ENCODE measurements around the gene HBQ1.

Gene HBQ1

GRCh38 chr16:140175-140857 lies 39.9 kb upstream of the HBQ1 start:
- no peak overlapping the region for H3K4me3 ChIP-seq (ENCODE audit: low read depth, low read length)
- no peaks in the 10 kb centered on the region for H3K27me3 ChIP-seq (replicated peaks)
- TF ChIP-seq CTCF (IDR thresholded peaks at IDR 0.05; ENCODE audit: low read depth, low read length, missing control alignments), result no peak
- no peak overlapping the region for H3K27ac ChIP-seq
- no peak for DNase-seq
- in situ Hi-C loops (cut with HindIII; ENCODE audit: low pct_ligation_motif_present, low sequenced_read_pairs), result no loop called here
- H3K36me3 ChIP-seq (replicated peaks), result no peaks in the 10 kb centered on the region

- TF ChIP-seq CTCF (IDR thresholded peaks at IDR 0.05; ENCODE audit: low read depth, low read length, missing control alignments), result no peak
- H3K27me3 ChIP-seq (replicated peaks), result no peaks in the 10 kb centered on the region
- H3K36me3 ChIP-seq (replicated peaks), result no peaks in the 10 kb centered on the region
- no peak overlapping the region for H3K4me3 ChIP-seq (ENCODE audit: low read depth, low read length)
- DNase-seq, result no peak
- no peak overlapping the region for H3K27ac ChIP-seq
- in situ Hi-C loops (cut with HindIII; ENCODE audit: low pct_ligation_motif_present, low sequenced_read_pairs), result no loop called here
Measured at GRCh38 chr16:142405-142967, 37.8 kb upstream of the HBQ1 start.

DNA sequence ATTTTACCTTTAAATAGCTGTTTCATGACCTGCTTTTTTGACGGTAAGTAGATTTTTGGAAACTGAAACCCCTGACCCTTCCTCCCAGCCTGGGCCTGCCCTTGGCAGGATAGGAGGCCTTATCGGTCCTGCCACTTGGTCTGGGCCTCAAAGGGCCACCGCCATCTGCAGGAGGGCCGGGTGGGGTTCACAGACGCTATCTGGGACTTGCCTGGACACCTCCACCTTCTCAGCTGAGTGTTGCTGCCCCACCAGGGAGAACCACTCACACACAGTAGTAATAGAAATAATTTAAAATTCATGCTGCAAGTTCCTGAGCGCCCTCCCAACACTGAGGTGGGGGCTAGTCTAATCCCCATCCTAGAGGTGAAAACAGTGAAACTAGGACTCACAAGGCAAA lies 37.2 kb upstream of the HBQ1 start:
- in situ Hi-C loops (cut with HindIII; ENCODE audit: low pct_ligation_motif_present, low sequenced_read_pairs), result no loop called here
- no peak for TF ChIP-seq CTCF (IDR thresholded peaks at IDR 0.05; ENCODE audit: low read depth, low read length, missing control alignments)

GRCh38 chr16:143456-143855 lies 36.8 kb upstream of the HBQ1 start:
- no peaks in the 10 kb centered on the region for H3K27me3 ChIP-seq (replicated peaks)
- in situ Hi-C loops (cut with HindIII; ENCODE audit: low pct_ligation_motif_present, low sequenced_read_pairs), result no loop called here
- no peak for TF ChIP-seq CTCF (IDR thresholded peaks at IDR 0.05; ENCODE audit: low read depth, low read length, missing control alignments)
- H3K27ac ChIP-seq, result no peak overlapping the region
- H3K4me3 ChIP-seq (ENCODE audit: low read depth, low read length), result no peak overlapping the region
- DNase-seq, result peak; percentile 2
- H3K36me3 ChIP-seq (replicated peaks), result no peaks in the 10 kb centered on the region

More for the DNA sequence above, 37.2 kb upstream of the HBQ1 start:
- DNase-seq, result no peak
- H3K27ac ChIP-seq, result no peak overlapping the region
- H3K27me3 ChIP-seq (replicated peaks), result no peaks in the 10 kb centered on the region
- no peak overlapping the region for H3K4me3 ChIP-seq (ENCODE audit: low read depth, low read length)
- H3K36me3 ChIP-seq (replicated peaks), result no peaks in the 10 kb centered on the region

GRCh38 chr16:144797-145252 lies 35.4 kb upstream of the HBQ1 start:
- Histone ChIP-seq H3K36me3 (replicated peaks) (no peaks in the 10 kb centered on the region), H3K27ac (no peak overlapping the region), H3K27me3 (replicated peaks) (no peaks in the 10 kb centered on the region), H3K4me3 (ENCODE audit: low read depth, low read length) (no peak overlapping the region)
- no peak for DNase-seq
- in situ Hi-C loops (cut with HindIII; ENCODE audit: low pct_ligation_motif_present, low sequenced_read_pairs), result no loop called here
- TF ChIP-seq CTCF (IDR thresholded peaks at IDR 0.05; ENCODE audit: low read depth, low read length, missing control alignments), result no peak

Measured in brain microvascular endothelial cell (primary cell).